GM21576 (cell line): ENCODE data around the gene PRPSAP1.

Source experiments
- ATAC-seq: cut with Tn5 transposase; IDR thresholded peaks from one replicate; pipeline ENCODE4 v1.9.1; 2021; ENCODE audit warnings: mild to moderate bottlenecking, moderate library complexity; ENCODE audit not compliant: unreplicated experiment

Gene PRPSAP1

DNA sequence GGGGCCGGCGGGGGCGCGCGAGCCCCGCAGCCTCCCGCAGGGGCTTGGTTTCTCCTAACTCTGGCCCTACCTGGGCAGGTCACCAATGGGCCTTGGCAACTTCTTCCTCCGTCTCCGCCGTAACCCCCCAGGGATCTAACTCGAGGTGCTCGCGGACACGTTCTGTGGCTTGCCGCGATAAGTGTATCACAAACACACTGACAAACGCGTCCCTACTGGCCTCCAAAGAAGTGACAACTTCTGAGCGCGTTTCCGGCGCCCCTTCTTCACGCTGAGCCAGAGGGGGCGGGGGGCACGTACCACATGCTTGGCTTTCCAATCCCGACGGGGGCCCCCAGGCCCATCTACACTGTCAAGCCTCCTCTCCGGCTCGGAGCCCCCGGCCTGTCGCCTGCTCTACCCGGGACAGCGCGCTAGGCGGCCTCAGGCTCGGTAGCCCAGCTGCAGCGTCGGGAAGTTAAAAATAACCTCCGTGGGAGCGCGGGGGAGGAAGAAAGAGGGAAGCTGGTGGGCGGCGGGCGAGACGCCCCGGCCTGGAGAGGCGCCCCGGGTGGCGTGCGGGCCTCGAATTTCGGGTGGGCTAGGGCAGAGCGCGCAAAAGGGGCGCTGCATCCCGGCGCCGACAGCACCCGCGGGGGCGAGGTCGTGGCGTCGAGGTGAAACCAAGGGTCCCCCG lies 30.0 kb upstream of the PRPSAP1 start:
- ATAC-seq: peak; percentile 21

DNA sequence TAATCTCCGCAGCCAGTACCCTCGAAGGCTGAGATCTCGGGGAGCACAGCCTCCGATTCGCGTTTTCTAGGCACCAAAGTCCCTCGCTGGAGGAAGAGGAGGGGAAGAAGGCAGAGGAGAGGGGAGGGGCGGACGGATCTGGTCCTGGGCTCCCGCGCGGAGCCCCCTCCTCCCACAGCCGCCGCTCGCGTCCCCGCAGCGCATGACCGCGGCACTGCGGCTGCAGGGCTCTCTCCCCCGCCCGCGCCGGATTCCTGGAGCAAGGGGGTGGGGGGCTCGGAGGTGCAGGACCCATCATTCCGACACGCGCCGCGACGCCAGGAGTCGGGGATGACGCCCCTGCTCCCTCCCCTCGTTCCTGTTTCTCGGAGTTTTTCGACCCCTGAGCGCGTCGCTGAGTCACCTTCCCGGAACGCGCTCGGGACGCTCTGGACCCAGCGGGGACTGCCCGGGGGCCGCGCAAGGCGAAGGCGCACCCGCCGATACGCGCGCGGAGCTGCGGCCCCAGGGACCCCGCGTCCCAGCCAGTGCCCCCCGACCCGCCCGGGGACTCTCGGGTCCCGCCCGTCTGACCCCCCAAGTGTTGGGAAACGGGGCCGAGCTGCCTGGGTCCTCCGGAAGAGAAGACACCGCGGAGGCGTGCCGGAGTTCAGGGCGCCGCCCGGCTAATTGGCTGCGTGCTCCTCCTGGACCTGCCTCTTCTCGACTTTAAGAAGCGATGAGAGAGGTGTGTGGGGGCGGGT lies 29.3 kb upstream of the PRPSAP1 start:
- no peak for ATAC-seq

GRCh38 chr17:76382351-76382802 lies 28.7 kb upstream of the PRPSAP1 start:
- no peak for ATAC-seq

- no peak for ATAC-seq
These were observed 28.1 kb upstream of the PRPSAP1 start for GRCh38 chr17:76381633-76382350.

GRCh38 chr17:76379646-76380376 lies 26.1 kb upstream of the PRPSAP1 start:
- ATAC-seq: no peak

- ATAC-seq: no peak
These were observed 25.5 kb upstream of the PRPSAP1 start for GRCh38 chr17:76379275-76379641.

- no peak for ATAC-seq
These were observed 25.0 kb upstream of the PRPSAP1 start for GRCh38 chr17:76378548-76379274.

DNA sequence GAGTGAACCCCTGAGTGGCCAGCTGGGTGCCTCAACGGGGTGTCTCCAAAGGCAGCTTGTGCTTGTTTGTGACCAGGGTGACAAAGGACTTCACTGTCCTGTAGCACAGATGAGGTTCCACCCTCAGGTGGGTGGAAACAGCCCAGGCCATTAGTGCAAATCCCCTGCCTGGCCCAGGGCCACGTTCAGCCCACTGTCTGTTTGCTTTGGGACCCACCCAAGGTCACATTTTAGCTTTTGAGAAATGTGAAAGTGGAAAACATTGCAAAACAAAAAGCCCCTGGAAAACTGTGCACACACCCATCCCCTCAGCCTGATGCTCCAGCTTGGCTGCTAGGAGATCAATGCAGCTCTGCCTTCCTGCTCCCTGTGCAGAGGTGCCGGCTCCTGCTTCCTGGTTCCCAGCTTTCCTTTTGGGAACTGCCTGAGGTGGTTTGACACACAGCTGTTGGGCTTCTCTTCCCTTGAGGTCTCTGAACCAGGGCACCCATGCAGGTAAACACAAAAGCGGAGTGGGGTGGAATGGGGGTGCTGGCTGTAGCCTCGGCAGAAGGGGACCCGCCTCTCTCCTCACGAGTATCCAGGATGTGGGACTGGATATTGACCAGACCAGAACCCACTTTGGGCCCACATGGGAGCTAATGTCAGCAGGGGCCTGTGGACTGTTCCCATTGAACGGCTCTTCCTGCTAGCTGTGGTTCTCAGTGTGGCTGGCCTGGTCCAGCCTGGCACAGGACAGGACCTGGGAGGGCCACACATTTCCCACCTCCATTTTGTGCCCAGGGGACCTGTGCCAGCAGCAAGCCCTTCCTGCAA lies 22.8 kb upstream of the PRPSAP1 start:
- ATAC-seq: no peak

DNA sequence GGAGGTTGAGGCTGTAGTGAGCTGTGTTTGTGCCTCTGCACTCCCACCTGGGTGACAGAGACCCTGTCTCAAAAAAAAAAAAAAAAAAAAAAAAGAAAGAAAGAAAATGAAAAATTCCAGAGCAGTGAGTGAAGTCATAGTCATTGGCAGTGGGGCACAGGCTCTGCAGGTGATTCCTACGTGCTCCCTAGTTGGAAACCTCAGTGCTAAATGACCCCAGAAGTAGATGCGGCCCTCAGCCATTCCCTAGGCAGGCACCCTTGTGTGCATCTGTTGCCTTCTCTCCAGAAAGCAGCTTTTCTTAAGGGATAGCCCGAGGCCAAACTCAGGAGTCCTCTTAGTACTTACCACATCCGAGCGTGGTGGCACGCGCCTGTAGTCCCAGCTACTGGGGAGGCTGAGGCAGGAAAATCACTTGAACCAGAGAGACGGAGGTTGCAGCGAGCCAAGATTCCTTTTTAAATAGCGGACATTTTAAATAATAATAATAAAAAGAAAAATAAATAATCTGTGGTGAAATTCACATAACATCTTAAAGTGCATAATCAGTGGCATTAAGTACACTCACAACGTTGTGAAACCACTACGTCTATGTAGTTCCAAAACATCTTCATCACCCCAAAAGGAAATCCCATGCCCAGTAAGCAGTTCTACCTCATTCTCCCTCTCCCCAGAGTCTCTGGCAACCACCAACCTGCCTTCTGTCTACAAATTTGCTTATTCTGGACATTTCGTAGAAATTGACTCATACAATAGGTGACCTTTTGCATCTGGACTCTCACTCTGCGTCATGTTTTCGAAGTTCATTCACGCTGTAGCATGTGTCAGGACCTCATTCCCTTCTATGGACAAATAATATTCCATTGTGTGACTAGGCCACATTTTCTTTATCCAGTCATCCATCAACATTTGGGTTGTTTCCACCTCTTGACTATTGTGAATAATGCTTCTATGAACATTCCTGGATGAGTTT lies 18.2 kb upstream of the PRPSAP1 start:
- no peak for ATAC-seq

GRCh38 chr17:76370261-76370993 lies 16.7 kb upstream of the PRPSAP1 start:
- ATAC-seq: no peak

GRCh38 chr17:76369804-76370203 lies 16.1 kb upstream of the PRPSAP1 start:
- no peak for ATAC-seq

DNA sequence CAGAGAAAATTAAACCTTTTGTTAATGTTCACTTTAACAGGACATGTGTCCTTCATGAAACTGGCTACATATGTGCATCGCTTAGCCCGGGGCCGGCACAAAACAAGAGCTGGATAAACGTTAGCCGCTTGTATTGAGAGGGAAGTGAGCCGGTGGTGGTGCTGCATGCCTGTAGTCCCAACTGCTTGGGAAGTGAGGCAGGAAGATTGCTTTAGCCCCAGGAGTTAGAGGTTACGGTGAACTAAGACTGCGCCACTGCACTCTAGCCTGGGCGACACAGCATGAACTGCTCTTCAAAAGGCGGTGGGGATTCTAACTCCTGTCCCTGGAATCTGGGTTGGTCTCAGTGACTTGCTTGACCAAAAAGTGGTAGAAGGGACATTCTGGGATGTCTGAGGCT lies 15.7 kb upstream of the PRPSAP1 start:
- no peak for ATAC-seq

- no peak for ATAC-seq
These were observed 14.8 kb upstream of the PRPSAP1 start for GRCh38 chr17:76368545-76368944.

DNA sequence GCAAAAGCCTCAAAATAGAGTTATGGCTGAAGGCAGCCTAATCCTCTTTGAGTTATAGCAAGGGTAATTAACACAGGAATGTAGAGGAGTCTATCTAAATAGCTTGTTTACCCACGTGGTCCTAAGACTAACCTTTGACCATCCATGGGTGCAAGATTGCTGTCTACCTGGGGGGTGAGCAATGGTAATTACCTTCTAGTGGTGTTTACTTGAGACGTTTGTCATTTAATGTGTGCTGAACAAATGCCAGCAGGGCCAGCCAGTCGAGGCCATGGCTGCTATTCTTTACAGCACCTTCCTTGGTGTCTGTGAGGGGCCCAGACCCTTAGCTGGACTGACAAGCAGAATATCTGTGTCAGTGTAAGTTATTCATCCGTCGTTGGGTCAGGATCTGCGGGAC lies 13.9 kb upstream of the PRPSAP1 start:
- no peak for ATAC-seq

GRCh38 chr17:76366247-76366646 lies 12.5 kb upstream of the PRPSAP1 start:
- no peak for ATAC-seq

DNA sequence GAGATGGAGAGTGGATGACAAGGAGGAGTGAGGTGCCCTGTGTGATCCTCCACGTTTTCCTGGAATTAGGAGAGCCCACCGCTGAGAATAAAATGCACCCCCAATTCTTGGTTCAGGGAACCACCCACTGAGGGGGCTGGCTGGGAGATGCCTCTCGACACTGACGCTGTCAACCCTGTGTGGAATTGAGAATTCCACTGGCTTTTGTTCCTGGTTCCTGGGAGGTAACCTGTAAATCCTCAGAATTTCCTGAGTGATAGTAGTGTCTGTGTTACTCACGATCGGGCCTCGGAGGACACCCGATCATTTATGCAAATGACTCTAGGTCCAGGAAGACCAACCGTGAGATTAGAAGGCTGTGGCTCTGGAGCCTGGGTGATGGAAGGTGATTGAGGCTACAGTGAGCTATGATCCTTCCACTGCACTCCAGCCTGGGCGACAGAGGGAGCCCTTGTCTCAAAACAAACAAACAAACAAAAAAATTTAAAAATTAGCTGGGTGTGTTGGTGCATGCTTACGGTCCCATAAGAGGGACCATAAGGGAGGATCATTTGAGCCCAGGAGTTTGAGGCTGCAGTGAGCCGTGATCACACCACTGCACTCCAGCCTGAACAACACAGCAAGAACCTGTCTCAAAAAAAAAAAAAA lies 11.7 kb upstream of the PRPSAP1 start:
- ATAC-seq: no peak

GRCh38 chr17:76363107-76363842 lies 9.6 kb upstream of the PRPSAP1 start:
- no peak for ATAC-seq
